Ovary (tissue), 3 donors: ENCODE measurements around the gene KIF16B.

Experiments
- POLR2A ChIP-seq: fragments of 450-650 bp; IDR thresholded peaks from one replicate; pipeline ENCODE4 v1.6.1; 2017; ENCODE audit warnings: antibody characterized with exemption, mild to moderate bottlenecking, moderate library complexity
- TF ChIP-seq, protein P1 (sequence below), 3 donors: fragments of 450-650 bp in 2 of 3; fragments of 200-600 bp in 1 of 3; IDR thresholded peaks; one replicate each; pipeline versions ENCODE4 v1.5.1 to v1.8.0; 2016 to 2022; ENCODE audit warnings: antibody characterized with exemption in 3 of 3, mild to moderate bottlenecking in 1 of 3
- donor health status: DM: no; HTN: no; CAD: no.

DNA sequence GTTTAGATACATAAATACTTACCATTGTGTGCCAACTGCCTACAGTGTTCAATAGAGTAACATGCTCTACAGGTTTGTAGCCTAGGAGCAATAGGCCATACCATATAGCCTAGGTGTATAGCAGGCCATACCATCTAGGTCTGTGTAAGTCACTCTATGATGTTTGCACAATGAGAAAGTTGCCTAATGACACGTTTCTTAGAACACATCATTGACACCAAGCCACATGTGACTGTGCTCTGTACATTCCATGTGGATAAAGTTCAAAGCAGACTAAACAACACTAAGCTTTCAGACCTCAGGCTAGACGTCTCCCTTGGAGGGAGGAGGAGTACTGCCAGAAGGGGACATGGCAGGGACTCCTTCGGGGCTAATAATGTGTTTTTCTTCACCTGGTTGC is 93.6 kb downstream of the KIF16B start:
- TF ChIP-seq, protein P1, sequence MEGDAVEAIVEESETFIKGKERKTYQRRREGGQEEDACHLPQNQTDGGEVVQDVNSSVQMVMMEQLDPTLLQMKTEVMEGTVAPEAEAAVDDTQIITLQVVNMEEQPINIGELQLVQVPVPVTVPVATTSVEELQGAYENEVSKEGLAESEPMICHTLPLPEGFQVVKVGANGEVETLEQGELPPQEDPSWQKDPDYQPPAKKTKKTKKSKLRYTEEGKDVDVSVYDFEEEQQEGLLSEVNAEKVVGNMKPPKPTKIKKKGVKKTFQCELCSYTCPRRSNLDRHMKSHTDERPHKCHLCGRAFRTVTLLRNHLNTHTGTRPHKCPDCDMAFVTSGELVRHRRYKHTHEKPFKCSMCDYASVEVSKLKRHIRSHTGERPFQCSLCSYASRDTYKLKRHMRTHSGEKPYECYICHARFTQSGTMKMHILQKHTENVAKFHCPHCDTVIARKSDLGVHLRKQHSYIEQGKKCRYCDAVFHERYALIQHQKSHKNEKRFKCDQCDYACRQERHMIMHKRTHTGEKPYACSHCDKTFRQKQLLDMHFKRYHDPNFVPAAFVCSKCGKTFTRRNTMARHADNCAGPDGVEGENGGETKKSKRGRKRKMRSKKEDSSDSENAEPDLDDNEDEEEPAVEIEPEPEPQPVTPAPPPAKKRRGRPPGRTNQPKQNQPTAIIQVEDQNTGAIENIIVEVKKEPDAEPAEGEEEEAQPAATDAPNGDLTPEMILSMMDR (IDR thresholded peaks at IDR 0.05) = no peak
- no peak for TF ChIP-seq POLR2A
